PFSK-1 (cell line): ENCODE measurements around the gene SRRM2.

Experiments used
- FOXP2 ChIP-seq: optimal IDR thresholded peaks from 2 replicates; pipeline ENCODE3; 2011; ENCODE audit warnings: borderline replicate concordance, control low read depth, inconsistent platforms; ENCODE audit not compliant: insufficient read depth; ENCODE audit errors: extremely low read length, extremely low read depth
- POLR2AphosphoS5 ChIP-seq: IDR thresholded peaks from 2 replicates; pipeline ENCODE4 v1.6.1; 2012; ENCODE audit warnings: low read depth, mild to moderate bottlenecking, control low read depth, low read length, moderate library complexity
- SIN3A ChIP-seq: IDR thresholded peaks from 2 replicates; pipeline ENCODE4 v1.6.1; 2012; ENCODE audit warnings: mild to moderate bottlenecking, low read length, moderate library complexity, borderline replicate concordance; ENCODE audit not compliant: insufficient read depth
- TAF1 ChIP-seq: IDR thresholded peaks from 2 replicates; pipeline ENCODE4 v1.6.1; 2012; ENCODE audit warnings: low read length, control low read depth, borderline replicate concordance; ENCODE audit not compliant: insufficient read depth
- TF ChIP-seq, protein P1 (sequence below), 2 experiments: IDR thresholded peaks; 2 replicates each; pipeline versions ENCODE4 v1.6.1 to v1.8.0; 2011 to 2012; ENCODE audit warnings: low read depth in 2 of 2, low read length in 2 of 2, control low read depth in 1 of 2, inconsistent platforms in 1 of 2, mild to moderate bottlenecking in 1 of 2, moderate library complexity in 1 of 2; ENCODE audit not compliant: insufficient read depth in 1 of 2

The SRRM2 gene

DNA sequence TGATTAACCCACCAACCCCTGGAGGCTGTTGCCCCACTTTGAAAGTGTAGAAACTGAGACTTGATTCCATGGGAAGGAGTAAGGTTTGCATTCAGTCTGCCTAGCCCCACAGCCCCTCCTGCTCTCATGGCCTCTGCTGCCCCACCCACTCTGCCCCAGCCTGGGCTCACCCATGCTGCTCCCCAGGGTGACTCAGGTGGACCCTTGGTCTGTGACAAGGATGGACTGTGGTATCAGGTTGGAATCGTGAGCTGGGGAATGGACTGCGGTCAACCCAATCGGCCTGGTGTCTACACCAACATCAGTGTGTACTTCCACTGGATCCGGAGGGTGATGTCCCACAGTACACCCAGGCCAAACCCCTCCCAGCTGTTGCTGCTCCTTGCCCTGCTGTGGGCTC lies 52.3 kb downstream of the SRRM2 start:
- TF ChIP-seq, protein P1, sequence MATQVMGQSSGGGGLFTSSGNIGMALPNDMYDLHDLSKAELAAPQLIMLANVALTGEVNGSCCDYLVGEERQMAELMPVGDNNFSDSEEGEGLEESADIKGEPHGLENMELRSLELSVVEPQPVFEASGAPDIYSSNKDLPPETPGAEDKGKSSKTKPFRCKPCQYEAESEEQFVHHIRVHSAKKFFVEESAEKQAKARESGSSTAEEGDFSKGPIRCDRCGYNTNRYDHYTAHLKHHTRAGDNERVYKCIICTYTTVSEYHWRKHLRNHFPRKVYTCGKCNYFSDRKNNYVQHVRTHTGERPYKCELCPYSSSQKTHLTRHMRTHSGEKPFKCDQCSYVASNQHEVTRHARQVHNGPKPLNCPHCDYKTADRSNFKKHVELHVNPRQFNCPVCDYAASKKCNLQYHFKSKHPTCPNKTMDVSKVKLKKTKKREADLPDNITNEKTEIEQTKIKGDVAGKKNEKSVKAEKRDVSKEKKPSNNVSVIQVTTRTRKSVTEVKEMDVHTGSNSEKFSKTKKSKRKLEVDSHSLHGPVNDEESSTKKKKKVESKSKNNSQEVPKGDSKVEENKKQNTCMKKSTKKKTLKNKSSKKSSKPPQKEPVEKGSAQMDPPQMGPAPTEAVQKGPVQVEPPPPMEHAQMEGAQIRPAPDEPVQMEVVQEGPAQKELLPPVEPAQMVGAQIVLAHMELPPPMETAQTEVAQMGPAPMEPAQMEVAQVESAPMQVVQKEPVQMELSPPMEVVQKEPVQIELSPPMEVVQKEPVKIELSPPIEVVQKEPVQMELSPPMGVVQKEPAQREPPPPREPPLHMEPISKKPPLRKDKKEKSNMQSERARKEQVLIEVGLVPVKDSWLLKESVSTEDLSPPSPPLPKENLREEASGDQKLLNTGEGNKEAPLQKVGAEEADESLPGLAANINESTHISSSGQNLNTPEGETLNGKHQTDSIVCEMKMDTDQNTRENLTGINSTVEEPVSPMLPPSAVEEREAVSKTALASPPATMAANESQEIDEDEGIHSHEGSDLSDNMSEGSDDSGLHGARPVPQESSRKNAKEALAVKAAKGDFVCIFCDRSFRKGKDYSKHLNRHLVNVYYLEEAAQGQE (IDR thresholded peaks at IDR 0.05; ENCODE audit: insufficient read depth in 1 of 2, low read depth in 2 of 2, low read length in 2 of 2): no peak
- no peak for TF ChIP-seq POLR2AphosphoS5
- no peak for TF ChIP-seq FOXP2
- no peak for TF ChIP-seq TAF1
- TF ChIP-seq SIN3A: no peak

- TF ChIP-seq SIN3A (no peak), FOXP2 (no peak), POLR2AphosphoS5 (no peak), TAF1 (no peak)
- TF ChIP-seq, protein P1 (IDR thresholded peaks at IDR 0.05; ENCODE audit: insufficient read depth in 1 of 2, low read depth in 2 of 2, low read length in 2 of 2): no peak
Observed at GRCh38 chr16:2806286-2806685, 53.8 kb downstream of the SRRM2 start.

GRCh38 chr16:2808181-2808580 lies 55.7 kb downstream of the SRRM2 start:
- TF ChIP-seq POLR2AphosphoS5: no peak
- TF ChIP-seq, protein P1 (IDR thresholded peaks at IDR 0.05; ENCODE audit: insufficient read depth in 1 of 2, low read depth in 2 of 2, low read length in 2 of 2): no peak
- no peak for TF ChIP-seq FOXP2
- TF ChIP-seq TAF1: no peak
- no peak for TF ChIP-seq SIN3A

GRCh38 chr16:2809149-2809760 lies 56.8 kb downstream of the SRRM2 start:
- TF ChIP-seq FOXP2 (no peak), SIN3A (no peak), POLR2AphosphoS5 (no peak), TAF1 (no peak)
- TF ChIP-seq, protein P1 (IDR thresholded peaks at IDR 0.05; ENCODE audit: insufficient read depth in 1 of 2, low read depth in 2 of 2, low read length in 2 of 2): no peak

- TF ChIP-seq SIN3A (no peak), TAF1 (no peak), POLR2AphosphoS5 (no peak), FOXP2 (no peak)
- TF ChIP-seq, protein P1 (IDR thresholded peaks at IDR 0.05; ENCODE audit: insufficient read depth in 1 of 2, low read depth in 2 of 2, low read length in 2 of 2): no peak
Observed at GRCh38 chr16:2810651-2811050, 58.2 kb downstream of the SRRM2 start.
